H9 (cell line): ENCODE data around the gene MYO1C. TPM values are rescaled to one million over a fixed set of nuclear protein-coding genes. Genes with fewer than 3 reads are reported as not detected.

Experiments used
- DNase-seq: peaks from one replicate; pipeline ENCODE4 v3.0.0-alpha.2; 2017
- H2AFZ ChIP-seq: one replicate; pipeline ENCODE4 v1.6.1; 2013; ENCODE audit warnings: mild to moderate bottlenecking, low read length, control low read depth, moderate library complexity
- H2AK5ac ChIP-seq: 2 replicates; pipeline ENCODE4 v1.6.1; 2013; ENCODE audit warnings: low read length, control low read depth, mixed read lengths; ENCODE audit not compliant: insufficient read length
- H2BK120ac ChIP-seq: one replicate; pipeline ENCODE4 v1.6.1; 2013; ENCODE audit warnings: low read depth, mild to moderate bottlenecking, low read length, control low read depth, inconsistent platforms; ENCODE audit not compliant: poor library complexity, severe bottlenecking
- H2BK12ac ChIP-seq: 2 replicates; pipeline ENCODE4 v1.6.1; 2013; ENCODE audit warnings: low read length, control low read depth, mixed read lengths, low read depth; ENCODE audit not compliant: insufficient read length
- H2BK15ac ChIP-seq: 2 replicates; pipeline ENCODE4 v1.6.1; 2013; ENCODE audit warnings: low read depth, low read length, control low read depth
- H2BK20ac ChIP-seq: one replicate; pipeline ENCODE4 v1.6.1; 2013; ENCODE audit warnings: low read depth, mild to moderate bottlenecking, low read length, control low read depth, inconsistent platforms; ENCODE audit not compliant: poor library complexity, severe bottlenecking
- H2BK5ac ChIP-seq: 2 replicates; pipeline ENCODE4 v1.6.1; 2013; ENCODE audit warnings: low read length, control low read depth, mixed read lengths; ENCODE audit not compliant: insufficient read length
- H3K14ac ChIP-seq: 2 replicates; pipeline ENCODE4 v1.6.1; 2013; ENCODE audit warnings: low read length, control low read depth; ENCODE audit not compliant: insufficient read depth
- H3K18ac ChIP-seq: 2 replicates; pipeline ENCODE4 v1.6.1; 2013; ENCODE audit warnings: low read depth, mild to moderate bottlenecking, mixed read lengths, low read length, control low read depth; ENCODE audit not compliant: insufficient read length
- H3K23ac ChIP-seq: 2 replicates; pipeline ENCODE4 v1.6.1; 2013; ENCODE audit warnings: low read length, control low read depth, mixed read lengths, low read depth; ENCODE audit not compliant: insufficient read length
- H3K23me2 ChIP-seq: 2 replicates; pipeline ENCODE4 v1.6.1; 2013; ENCODE audit warnings: low read depth, mild to moderate bottlenecking, mixed read lengths, low read length, control low read depth; ENCODE audit not compliant: insufficient read length, poor library complexity, severe bottlenecking
- H3K27ac ChIP-seq: 2 replicates; pipeline ENCODE4 v1.5.1; 2013; ENCODE audit warnings: low read length, control low read depth, mixed read lengths, low read depth; ENCODE audit not compliant: insufficient read length
- H3K27me3 ChIP-seq: 2 replicates; pipeline ENCODE4 v1.6.1; 2013; ENCODE audit warnings: low read length, control low read depth, inconsistent platforms; ENCODE audit not compliant: insufficient read depth
- H3K4ac ChIP-seq: 2 replicates; pipeline ENCODE4 v1.6.1; 2013; ENCODE audit warnings: low read depth, mild to moderate bottlenecking, control low read depth, inconsistent platforms, low read length, moderate library complexity
- H3K4me1 ChIP-seq: 2 replicates; pipeline ENCODE4 v1.6.1; 2013; ENCODE audit warnings: low read length, control low read depth, inconsistent platforms; ENCODE audit not compliant: insufficient read depth
- H3K4me2 ChIP-seq: 2 replicates; pipeline ENCODE4 v1.6.1; 2013; ENCODE audit warnings: low read length, control low read depth, mixed read lengths; ENCODE audit not compliant: insufficient read length, insufficient read depth
- H3K56ac ChIP-seq: 2 replicates; pipeline ENCODE4 v1.6.1; 2013; ENCODE audit warnings: low read depth, mild to moderate bottlenecking, mixed read lengths, low read length, control low read depth; ENCODE audit not compliant: insufficient read length
- H3K79me1 ChIP-seq: 2 replicates; pipeline ENCODE4 v1.6.1; 2013; ENCODE audit warnings: low read depth, mild to moderate bottlenecking, moderate library complexity, low read length, control low read depth, inconsistent platforms; ENCODE audit not compliant: insufficient read depth, poor library complexity, severe bottlenecking
- H3K79me2 ChIP-seq: 2 replicates; pipeline ENCODE4 v1.6.1; 2013; ENCODE audit warnings: low read length, control low read depth, inconsistent platforms; ENCODE audit not compliant: insufficient read depth
- H3K9ac ChIP-seq: 2 replicates; pipeline ENCODE4 v1.6.1; 2013; ENCODE audit warnings: low read length, control low read depth, mixed read lengths; ENCODE audit not compliant: insufficient read length; ENCODE audit errors: extremely low read depth
- H3K9me3 ChIP-seq: one replicate; pipeline ENCODE4 v1.6.1; 2013; ENCODE audit warnings: low read depth, low read length, inconsistent platforms; ENCODE audit not compliant: control insufficient read depth
- H3T11ph ChIP-seq: one replicate; pipeline ENCODE4 v1.6.1; 2013; ENCODE audit warnings: mild to moderate bottlenecking, low read length, control low read depth, inconsistent platforms
- H4K20me1 ChIP-seq: one replicate; pipeline ENCODE4 v1.6.1; 2013; ENCODE audit not compliant: control insufficient read depth, insufficient read length, insufficient read depth
- H4K5ac ChIP-seq: 2 replicates; pipeline ENCODE4 v1.6.1; 2013; ENCODE audit warnings: low read depth, mild to moderate bottlenecking, mixed read lengths, low read length, control low read depth; ENCODE audit not compliant: insufficient read length
- H4K8ac ChIP-seq: replicated peaks from 2 replicates; pipeline ENCODE4 v1.6.1; 2013; ENCODE audit warnings: low read length, control low read depth, mixed read lengths, low read depth; ENCODE audit not compliant: insufficient read length
- H4K91ac ChIP-seq: 2 replicates; pipeline ENCODE4 v1.6.1; 2013; ENCODE audit warnings: low read depth, mild to moderate bottlenecking, moderate library complexity, mixed read lengths, low read length, control low read depth; ENCODE audit not compliant: insufficient read length
- H3K27ac Mint-ChIP-seq, 3 experiments: 2 replicates in 2 of 3; 3 replicates in 1 of 3; pipeline ENCODE4 v1.8.0; 2020 to 2021; ENCODE audit warnings: mixed read lengths in 3 of 3, mild to moderate bottlenecking in 1 of 3, moderate library complexity in 1 of 3
- H3K27me3 Mint-ChIP-seq: 2 replicates; pipeline ENCODE4 v1.8.0; 2021; ENCODE audit warnings: low read depth, mild to moderate bottlenecking, moderate library complexity, mixed read lengths
- H3K36me3 Mint-ChIP-seq, 3 experiments: 2 replicates in 2 of 3; 3 replicates in 1 of 3; pipeline ENCODE4 v1.8.0; 2020 to 2021; ENCODE audit warnings: low read depth in 3 of 3, mixed read lengths in 3 of 3; ENCODE audit not compliant: insufficient read depth in 1 of 3
- H3K4me1 Mint-ChIP-seq, 2 experiments: 2 replicates each; pipeline ENCODE4 v1.8.0; 2020; ENCODE audit warnings: mixed read lengths in 2 of 2
- H3K4me3 Mint-ChIP-seq, 2 experiments: 2 replicates in 1 of 2; 3 replicates in 1 of 2; pipeline ENCODE4 v1.8.0; 2020 to 2021; ENCODE audit warnings: mild to moderate bottlenecking in 2 of 2, mixed read lengths in 2 of 2, moderate library complexity in 1 of 2
- H3K9me3 Mint-ChIP-seq, 2 experiments: 2 replicates in 1 of 2; 3 replicates in 1 of 2; pipeline ENCODE4 v1.8.0; 2020; ENCODE audit warnings: mild to moderate bottlenecking in 2 of 2, mixed read lengths in 2 of 2, moderate library complexity in 1 of 2
- CTCF ChIP-seq: fragments of 200-600 bp; sonication (generic); conservative IDR thresholded peaks from 3 replicates; pipeline ENCODE4 v1.8.0; 2021; ENCODE audit warnings: antibody characterized with exemption, mild to moderate bottlenecking
- WGBS: extraction: QIAGEN DNeasy Blood & Tissue Kit; methylation state at CpG from one replicate; pipeline ENCODE4 v1.1.7; 2013; ENCODE audit warnings: missing lambda C conversion rate, low lambda C conversion rate, mixed read lengths; ENCODE audit not compliant: insufficient read length; ENCODE audit errors: extremely low coverage; 5-methylcytosine and 5-hydroxymethylcytosine counted together
- total RNA-seq: library from RNA; stranded (reverse); gene quantifications from 2 replicates; pipeline ENCODE4 v1.2.1, GENCODE V29; 2021

MYO1C gene
- total RNA-seq, 1 experiment from 2014 or later = 86.5 TPM

DNA sequence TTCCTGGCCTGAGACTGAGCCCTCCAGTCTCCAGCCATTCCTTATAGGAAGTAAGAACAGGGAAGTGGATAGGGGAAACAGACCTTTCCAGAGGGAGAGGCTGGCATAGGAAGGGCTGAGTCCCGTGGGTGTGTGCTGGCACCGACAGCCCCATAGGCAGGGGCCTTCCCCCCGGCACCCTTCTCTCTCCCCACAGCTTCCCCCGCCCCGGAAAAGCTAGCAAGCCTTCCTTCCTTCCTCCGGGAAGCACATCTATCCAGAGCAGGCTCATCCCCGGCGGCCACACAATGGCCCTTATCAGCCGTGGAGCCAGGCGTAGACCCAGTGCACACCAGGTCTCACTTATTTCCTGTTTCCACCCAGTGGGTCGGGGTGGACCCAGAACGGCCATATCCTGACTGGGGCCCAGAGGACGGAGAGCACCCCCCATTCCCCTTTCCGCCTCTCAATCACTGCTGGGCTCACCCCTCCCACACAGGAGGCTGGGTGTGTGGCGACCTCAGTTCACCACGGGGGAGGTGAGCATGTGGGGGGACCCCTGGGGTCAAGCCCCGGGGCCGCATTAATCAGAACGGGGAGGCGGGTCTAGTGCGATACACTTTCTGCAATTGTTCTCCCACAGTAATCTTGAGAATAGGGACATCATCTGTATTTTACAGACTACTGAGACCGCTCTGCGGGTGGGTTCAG is 950 bp upstream of the MYO1C start:
- Mint-ChIP-seq H3K27ac (no peak overlapping the region), H3K4me3 (peak overlapping the region; percentile 66 to 88; a peak in 3 of 5 replicates), H3K4me1 (peaks cover 16 to 23% of the 10 kb centered on the region in 2 experiments), H3K9me3 (no peaks in the 10 kb centered on the region), H3K27me3 (peaks cover 2% of the 10 kb centered on the region; the same call in 1 of the 2 replicates), H3K36me3 (peaks cover 0 to 12% (median 3%) of the 10 kb centered on the region in 3 experiments; a peak in 3 of 7 replicates)
- Histone ChIP-seq H4K5ac (no peak overlapping the region), H3K79me1 (no peaks in the 10 kb centered on the region), H3K14ac (no peak overlapping the region), H3K27ac (no peak overlapping the region), H3K4me2 (no peak overlapping the region), H4K8ac (no peak overlapping the region), H3K9ac (no peak overlapping the region), H3K79me2 (no peaks in the 10 kb centered on the region), H4K91ac (no peak overlapping the region), H2BK5ac (no peak overlapping the region), H3K4me1 (no peaks in the 10 kb centered on the region), H2BK120ac (no peak overlapping the region), H3T11ph (no peak overlapping the region), H2BK20ac (no peak overlapping the region), H3K23ac (no peak overlapping the region), H2BK12ac (no peak overlapping the region), H3K18ac (no peak overlapping the region), H3K23me2 (peaks cover 14% of the 10 kb centered on the region), H3K4ac (no peak overlapping the region), H3K56ac (no peak overlapping the region), H3K27me3 (no peaks in the 10 kb centered on the region), H2AK5ac (no peak overlapping the region), H2BK15ac (no peak overlapping the region), H2AFZ (no peak overlapping the region), H3K9me3 (no peaks in the 10 kb centered on the region), H4K20me1 (no peaks in the 10 kb centered on the region)
- no peak for DNase-seq
- WGBS = no CpG with 5 or more reads among the region's 23 CpGs
- TF ChIP-seq CTCF = no peak
